Endothelial cell of umbilical vein (primary cell): Measurements from ENCODE around the gene NKX1-1. TPM values are rescaled to one million over a fixed set of nuclear protein-coding genes. Genes with fewer than 3 reads are reported as not detected.

Experiments
- BruUV-seq: library from RNA; stranded (reverse); fragments of 400-500 nt; replicated peaks from 2 replicates; lab custom pipeline; 2021; lab: Mats Ljungman, UMichigan
- CTCF ChIA-PET: fragments of 300-600, 350-600 bp; sonication (Branson Sonifier 250); formaldehyde crosslinking; loops from one replicate; lab custom pipeline; 2021; ENCODE audit warnings: antibody characterized with exemption, inconsistent platforms; lab: Charles Lee
- POLR2A ChIA-PET: fragments of 300-600, 350-600 bp; sonication (Branson Sonifier 250); formaldehyde crosslinking; loops from one replicate; lab custom pipeline; 2021; ENCODE audit warnings: antibody characterized with exemption, inconsistent platforms; lab: Charles Lee
- DNase-seq: peaks from one replicate; pipeline ENCODE4 v3.0.0-alpha.2; 2011; ENCODE audit warnings: low read depth, low spot score
- FAIRE-seq: peaks from 2 replicates; lab custom pipeline; 2011; peaks lifted over from hg19 to GRCh38; lab: Jason Lieb, UNC
- H2AFZ ChIP-seq: 2 replicates; pipeline ENCODE4 v1.6.0; 2012; ENCODE audit warnings: low read depth, low read length, control low read depth, inconsistent platforms
- H3K27ac ChIP-seq: 2 replicates; pipeline ENCODE4 v1.5.1; 2011; ENCODE audit warnings: low read depth, mild to moderate bottlenecking, control low read depth, low read length, moderate library complexity; ENCODE audit not compliant: insufficient read depth
- H3K27me3 ChIP-seq, 2 experiments: 2 replicates each; pipeline versions ENCODE4 v1.6.0 to v1.6.1; 2011; ENCODE audit warnings: low read length in 2 of 2, mixed read lengths in 1 of 2; ENCODE audit not compliant: control insufficient read depth in 2 of 2, insufficient read depth in 2 of 2
- H3K36me3 ChIP-seq, 2 experiments: 2 replicates in 1 of 2; 3 replicates in 1 of 2; pipeline ENCODE4 v1.5.1; 2011; ENCODE audit warnings: low read length in 2 of 2, mild to moderate bottlenecking in 1 of 2, moderate library complexity in 1 of 2; ENCODE audit not compliant: control insufficient read depth in 2 of 2, insufficient read depth in 2 of 2; ENCODE audit errors: extremely low read depth in 1 of 2
- H3K4me1 ChIP-seq: 3 replicates; pipeline ENCODE4 v1.5.1; 2011; ENCODE audit warnings: mild to moderate bottlenecking, low read length; ENCODE audit not compliant: control insufficient read depth, insufficient read depth; ENCODE audit errors: extremely low read depth
- H3K4me2 ChIP-seq: 2 replicates; pipeline ENCODE4 v1.6.1; 2011; ENCODE audit warnings: low read length, control low read depth, mixed read lengths; ENCODE audit not compliant: insufficient read depth
- H3K4me3 ChIP-seq, 3 experiments: fragments of 200-600 bp in 1 of 3; sonication (generic), shearing (Covaris generic) in 1 of 3; replicated peaks in 1 of 3; 2 replicates each; pipeline ENCODE4 v1.5.1; 2011 to 2016; ENCODE audit warnings: control low read depth in 3 of 3, low read length in 3 of 3, mild to moderate bottlenecking in 2 of 3, inconsistent platforms in 1 of 3, low read depth in 1 of 3, moderate library complexity in 1 of 3; ENCODE audit not compliant: insufficient read depth in 1 of 3
- H3K79me2 ChIP-seq: 2 replicates; pipeline ENCODE4 v1.6.0; 2012; ENCODE audit warnings: low read length, inconsistent platforms; ENCODE audit not compliant: control insufficient read depth, insufficient read depth
- H3K9ac ChIP-seq: replicated peaks from 2 replicates; pipeline ENCODE3; 2011; ENCODE audit warnings: low read length, control low read depth; ENCODE audit not compliant: insufficient read depth; ENCODE audit errors: extremely low read depth
- H3K9me1 ChIP-seq: replicated peaks from 3 replicates; pipeline ENCODE4 v1.6.0; 2011; ENCODE audit warnings: mild to moderate bottlenecking, low read length; ENCODE audit not compliant: control insufficient read depth, insufficient read depth; ENCODE audit errors: extremely low read depth
- H3K9me3 ChIP-seq: replicated peaks from 2 replicates; pipeline ENCODE4 v1.5.1; 2012; ENCODE audit warnings: low read length, inconsistent platforms; ENCODE audit not compliant: control insufficient read depth, insufficient read depth
- H4K20me1 ChIP-seq: replicated peaks from 2 replicates; pipeline ENCODE3; 2011; ENCODE audit warnings: mild to moderate bottlenecking, low read length; ENCODE audit not compliant: control insufficient read depth, insufficient read depth; ENCODE audit errors: extremely low read depth
- EZH2 ChIP-seq: IDR thresholded peaks from 2 replicates; pipeline ENCODE4 v1.6.1; 2012; ENCODE audit warnings: borderline replicate concordance, low read depth, mild to moderate bottlenecking, moderate library complexity, low read length, inconsistent platforms; ENCODE audit not compliant: severe bottlenecking
- FOS ChIP-seq: IDR thresholded peaks from 2 replicates; pipeline ENCODE4 v1.6.1; 2011; ENCODE audit warnings: mild to moderate bottlenecking, low read length, moderate library complexity, borderline replicate concordance; ENCODE audit not compliant: insufficient read depth
- GATA2 ChIP-seq: IDR thresholded peaks from 2 replicates; pipeline ENCODE4 v1.7.0; 2011; ENCODE audit warnings: low read depth, mild to moderate bottlenecking, moderate library complexity, mixed read lengths, low read length; ENCODE audit not compliant: insufficient read length, insufficient read depth
- JUN ChIP-seq: IDR thresholded peaks from 2 replicates; pipeline ENCODE4 v1.6.1; 2011; ENCODE audit warnings: borderline replicate concordance, low read depth; ENCODE audit not compliant: insufficient read length, insufficient read depth
- MAX ChIP-seq: IDR thresholded peaks from 2 replicates; pipeline ENCODE4 v1.6.1; 2011; ENCODE audit not compliant: insufficient read depth, insufficient read length
- MYC ChIP-seq: IDR thresholded peaks from one replicate; pipeline ENCODE4 v1.6.1; 2011; ENCODE audit warnings: mild to moderate bottlenecking, low read depth, low read length
- POLR2A ChIP-seq: IDR thresholded peaks from 2 replicates; pipeline ENCODE4 v1.6.1; 2012; ENCODE audit warnings: low read depth, mild to moderate bottlenecking, control low read depth, low read length
- POLR2AphosphoS5 ChIP-seq: IDR thresholded peaks from 2 replicates; pipeline ENCODE4 v1.6.1; 2012; ENCODE audit warnings: low read depth, mild to moderate bottlenecking, control low read depth, low read length, moderate library complexity; ENCODE audit not compliant: insufficient read depth
- dilution Hi-C: fragments of 300-500 bp; cut with MboI; formaldehyde crosslinking; loops from one replicate; pipeline ENCODE4 v1.15.0; 2019; ENCODE audit warnings: low sequenced_read_pairs; ENCODE audit not compliant: extremely low pct_ligation_motif_present
- intact Hi-C: fragments of 100-400 bp; cut with micrococcal nuclease; formaldehyde crosslinking; loops from one replicate; pipeline ENCODE4 v1.10.0; 2022
- polyA plus RNA-seq, 4 experiments: library from polyadenylated mRNA; depleted of rRNA in 3 of 4; stranded (reverse) in 3 of 4; unstranded in 1 of 4; fragments of >200 nt; gene quantifications; 2 replicates each; pipeline versions ENCODE4 v1.2.1 to v1.2.3, GENCODE V29; 2011 to 2012; ENCODE audit warnings: missing spikeins in 1 of 4
- total RNA-seq: library from RNA; stranded (reverse); gene quantifications from 2 replicates; pipeline ENCODE4 v1.2.3, GENCODE V29; 2021
- TF ChIP-seq, protein P1 (sequence below), 2 donors: IDR thresholded peaks; 1 replicate in 1 of 2; 2 replicates in 1 of 2; pipeline ENCODE4 v1.5.1; 2011; ENCODE audit warnings: low read length in 2 of 2, mild to moderate bottlenecking in 2 of 2, moderate library complexity in 2 of 2, control low read depth in 1 of 2, inconsistent platforms in 1 of 2, low read depth in 1 of 2; ENCODE audit not compliant: insufficient read depth in 1 of 2; ENCODE audit errors: extremely low read depth in 1 of 2

NKX1-1 gene
- total and polyA plus RNA-seq, 2 donors (not counting 3 experiments of a cell fraction or from before 2014, with no cell fraction given) = not detected

DNA sequence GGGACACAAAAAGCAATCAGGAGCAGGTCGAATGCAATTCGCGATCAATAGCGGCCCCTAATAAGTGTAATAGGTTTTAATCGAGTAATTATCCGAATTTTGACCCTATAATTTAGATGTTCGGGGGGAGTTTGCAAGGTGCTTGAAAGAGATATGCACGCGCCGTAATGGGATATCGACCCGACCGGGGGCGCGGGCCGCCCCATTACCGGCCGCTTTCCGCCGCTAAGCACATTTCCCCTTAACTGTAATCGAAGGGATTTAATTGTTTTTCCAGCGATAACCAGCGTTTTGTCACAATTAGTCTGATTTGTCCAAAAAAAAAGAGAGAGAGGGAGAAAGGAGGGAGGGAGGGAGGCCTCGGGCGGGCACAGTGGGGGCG, 997 bp downstream of the NKX1-1 start:
- TF ChIP-seq POLR2AphosphoS5 (no peak), MYC (no peak), FOS (no peak), EZH2 (no peak), MAX (no peak), GATA2 (no peak), JUN (no peak), POLR2A (no peak)
- TF ChIP-seq, protein P1, sequence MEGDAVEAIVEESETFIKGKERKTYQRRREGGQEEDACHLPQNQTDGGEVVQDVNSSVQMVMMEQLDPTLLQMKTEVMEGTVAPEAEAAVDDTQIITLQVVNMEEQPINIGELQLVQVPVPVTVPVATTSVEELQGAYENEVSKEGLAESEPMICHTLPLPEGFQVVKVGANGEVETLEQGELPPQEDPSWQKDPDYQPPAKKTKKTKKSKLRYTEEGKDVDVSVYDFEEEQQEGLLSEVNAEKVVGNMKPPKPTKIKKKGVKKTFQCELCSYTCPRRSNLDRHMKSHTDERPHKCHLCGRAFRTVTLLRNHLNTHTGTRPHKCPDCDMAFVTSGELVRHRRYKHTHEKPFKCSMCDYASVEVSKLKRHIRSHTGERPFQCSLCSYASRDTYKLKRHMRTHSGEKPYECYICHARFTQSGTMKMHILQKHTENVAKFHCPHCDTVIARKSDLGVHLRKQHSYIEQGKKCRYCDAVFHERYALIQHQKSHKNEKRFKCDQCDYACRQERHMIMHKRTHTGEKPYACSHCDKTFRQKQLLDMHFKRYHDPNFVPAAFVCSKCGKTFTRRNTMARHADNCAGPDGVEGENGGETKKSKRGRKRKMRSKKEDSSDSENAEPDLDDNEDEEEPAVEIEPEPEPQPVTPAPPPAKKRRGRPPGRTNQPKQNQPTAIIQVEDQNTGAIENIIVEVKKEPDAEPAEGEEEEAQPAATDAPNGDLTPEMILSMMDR (IDR thresholded peaks at IDR 0.05; ENCODE audit: extremely low read depth in 1 of 2, insufficient read depth in 1 of 2, low read depth in 1 of 2, low read length in 2 of 2) = no peak
- H3K4me2 ChIP-seq = no peak overlapping the region
- no peaks in the 10 kb centered on the region for H4K20me1 ChIP-seq
- H3K9me3 ChIP-seq = no peaks in the 10 kb centered on the region
- H3K27me3 ChIP-seq = peaks cover 47 to 74% of the 10 kb centered on the region in 2 experiments
- H3K79me2 ChIP-seq = no peaks in the 10 kb centered on the region
- no peaks in the 10 kb centered on the region for H3K4me1 ChIP-seq
- FAIRE-seq = no peak
- CTCF ChIA-PET = no interaction called here
- dilution Hi-C loops = no loop called here
- POLR2A ChIA-PET = no interaction called here
- no peak overlapping the region for H2AFZ ChIP-seq
- H3K36me3 ChIP-seq = no peaks in the 10 kb centered on the region
- no peaks in the 10 kb centered on the region for H3K9me1 ChIP-seq
- no peak overlapping the region for H3K9ac ChIP-seq
- no peak overlapping the region for H3K4me3 ChIP-seq
- intact Hi-C loops = no loop called here
- DNase-seq = no peak
- H3K27ac ChIP-seq = no peak overlapping the region
- BruUV-seq = no TSS peak
